GM12801 (cell line): Measurements from ENCODE around the gene TIGAR.

Experiments
- CTCF ChIP-seq: IDR thresholded peaks from one replicate; pipeline ENCODE4 v1.5.1; 2011; ENCODE audit warnings: control low read depth; ENCODE audit not compliant: insufficient read length; ENCODE audit errors: extremely low read depth

The TIGAR gene

GRCh38 chr12:4301932-4302501 is 19.0 kb upstream of the TIGAR start:
- no peak for TF ChIP-seq CTCF

- TF ChIP-seq CTCF, result no peak
Measured at GRCh38 chr12:4302881-4303280, 18.1 kb upstream of the TIGAR start.

GRCh38 chr12:4303750-4304149 is 17.3 kb upstream of the TIGAR start:
- TF ChIP-seq CTCF, result no peak

GRCh38 chr12:4307593-4308333 is 13.2 kb upstream of the TIGAR start:
- no peak for TF ChIP-seq CTCF

- no peak for TF ChIP-seq CTCF
Measured at GRCh38 chr12:4308334-4308950, 12.6 kb upstream of the TIGAR start.

GRCh38 chr12:4311776-4312175 is 9.2 kb upstream of the TIGAR start:
- TF ChIP-seq CTCF, result no peak

GRCh38 chr12:4312251-4312650 is 8.8 kb upstream of the TIGAR start:
- no peak for TF ChIP-seq CTCF
